Measurements from ENCODE around the gene EHBP1.

GRCh38 chr2:62931536-62931935 lies 226.0 kb downstream of the EHBP1 start:
- TF ChIP-seq CTCF (conservative IDR thresholded peaks at IDR 0.05; ENCODE audit: low read depth in 2 of 2) (no peak), EZH2 (IDR thresholded peaks at IDR 0.05; ENCODE audit: low read depth, unreplicated experiment) (no peak), CREB1 (CRISPR knock-in tag; IDR thresholded peaks at IDR 0.05; ENCODE audit: low read depth) (no peak), POLR2AphosphoS5 (IDR thresholded peaks at IDR 0.05; ENCODE audit: low read depth) (no peak), NANOG (IDR thresholded peaks at IDR 0.05; ENCODE audit: borderline replicate concordance) (no peak), EZH2phosphoT487 (IDR thresholded peaks at IDR 0.05; ENCODE audit: unreplicated experiment) (no peak), JUNB (IDR thresholded peaks at IDR 0.05; ENCODE audit: unreplicated experiment) (no peak), STAT1 (IDR thresholded peaks at IDR 0.05; ENCODE audit: unreplicated experiment) (no peak)
- TF ChIP-seq, protein P1, sequence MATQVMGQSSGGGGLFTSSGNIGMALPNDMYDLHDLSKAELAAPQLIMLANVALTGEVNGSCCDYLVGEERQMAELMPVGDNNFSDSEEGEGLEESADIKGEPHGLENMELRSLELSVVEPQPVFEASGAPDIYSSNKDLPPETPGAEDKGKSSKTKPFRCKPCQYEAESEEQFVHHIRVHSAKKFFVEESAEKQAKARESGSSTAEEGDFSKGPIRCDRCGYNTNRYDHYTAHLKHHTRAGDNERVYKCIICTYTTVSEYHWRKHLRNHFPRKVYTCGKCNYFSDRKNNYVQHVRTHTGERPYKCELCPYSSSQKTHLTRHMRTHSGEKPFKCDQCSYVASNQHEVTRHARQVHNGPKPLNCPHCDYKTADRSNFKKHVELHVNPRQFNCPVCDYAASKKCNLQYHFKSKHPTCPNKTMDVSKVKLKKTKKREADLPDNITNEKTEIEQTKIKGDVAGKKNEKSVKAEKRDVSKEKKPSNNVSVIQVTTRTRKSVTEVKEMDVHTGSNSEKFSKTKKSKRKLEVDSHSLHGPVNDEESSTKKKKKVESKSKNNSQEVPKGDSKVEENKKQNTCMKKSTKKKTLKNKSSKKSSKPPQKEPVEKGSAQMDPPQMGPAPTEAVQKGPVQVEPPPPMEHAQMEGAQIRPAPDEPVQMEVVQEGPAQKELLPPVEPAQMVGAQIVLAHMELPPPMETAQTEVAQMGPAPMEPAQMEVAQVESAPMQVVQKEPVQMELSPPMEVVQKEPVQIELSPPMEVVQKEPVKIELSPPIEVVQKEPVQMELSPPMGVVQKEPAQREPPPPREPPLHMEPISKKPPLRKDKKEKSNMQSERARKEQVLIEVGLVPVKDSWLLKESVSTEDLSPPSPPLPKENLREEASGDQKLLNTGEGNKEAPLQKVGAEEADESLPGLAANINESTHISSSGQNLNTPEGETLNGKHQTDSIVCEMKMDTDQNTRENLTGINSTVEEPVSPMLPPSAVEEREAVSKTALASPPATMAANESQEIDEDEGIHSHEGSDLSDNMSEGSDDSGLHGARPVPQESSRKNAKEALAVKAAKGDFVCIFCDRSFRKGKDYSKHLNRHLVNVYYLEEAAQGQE (IDR thresholded peaks at IDR 0.05; ENCODE audit: unreplicated experiment) = no peak
- TF ChIP-seq, protein P2, sequence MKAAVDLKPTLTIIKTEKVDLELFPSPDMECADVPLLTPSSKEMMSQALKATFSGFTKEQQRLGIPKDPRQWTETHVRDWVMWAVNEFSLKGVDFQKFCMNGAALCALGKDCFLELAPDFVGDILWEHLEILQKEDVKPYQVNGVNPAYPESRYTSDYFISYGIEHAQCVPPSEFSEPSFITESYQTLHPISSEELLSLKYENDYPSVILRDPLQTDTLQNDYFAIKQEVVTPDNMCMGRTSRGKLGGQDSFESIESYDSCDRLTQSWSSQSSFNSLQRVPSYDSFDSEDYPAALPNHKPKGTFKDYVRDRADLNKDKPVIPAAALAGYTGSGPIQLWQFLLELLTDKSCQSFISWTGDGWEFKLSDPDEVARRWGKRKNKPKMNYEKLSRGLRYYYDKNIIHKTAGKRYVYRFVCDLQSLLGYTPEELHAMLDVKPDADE (IDR thresholded peaks at IDR 0.05) = no peak

All from GM23338 (cell line).